WTC11 (cell line): ENCODE data around the gene SLC27A6.

Experiments
- ATF1 ChIP-seq: sonication (generic); formaldehyde crosslinking; IDR thresholded peaks from 2 replicates; pipeline ENCODE4 v1.8.1; 2023; ENCODE audit warnings: mild to moderate bottlenecking, moderate library complexity, missing genetic modification reagents
- CTCF ChIP-seq: fragments of 200-600 bp; IDR thresholded peaks from 2 replicates; pipeline ENCODE4 v1.8.0; 2022; ENCODE audit warnings: antibody characterized with exemption

GRCh38 chr5:129022599-129022998 lies 57.3 kb downstream of the SLC27A6 start:
- TF ChIP-seq CTCF (no peak), ATF1 (CRISPR knock-in tag) (no peak)
